Measurements from ENCODE around the gene PCDHB3.
"Not testable (repeated sequence)": the region's sequence is repeated elsewhere in the genome, so short reads cannot be mapped to it uniquely, and the experiment has no call there.

PCDHB3 gene

GRCh38 chr5:141100243-141100805 is at the start of gene PCDHB3:
TSS of gene PCDHB3 (plus strand) at chr5:141100473. CDS start at chr5:141100650, 177 bp downstream.
- DNase-seq: no peak

GRCh38 chr5:141050622-141051520 is 49.4 kb upstream of the PCDHB3 start, which contains the start of gene PCDHB1:
TSS of gene PCDHB1 (plus strand) at chr5:141051374. CDS start at chr5:141051471, 97 bp downstream.
- no peak for DNase-seq

GRCh38 chr5:141051521-141051866 is 48.8 kb upstream of the PCDHB3 start:
- DNase-seq: no peak

- no peak for DNase-seq
Observed at GRCh38 chr5:141077826-141078225, 22.4 kb upstream of the PCDHB3 start.

- no peak for DNase-seq
Observed at GRCh38 chr5:141082228-141082627, 18.0 kb upstream of the PCDHB3 start.

GRCh38 chr5:141084487-141084989 is 15.7 kb upstream of the PCDHB3 start:
- DNase-seq: peak; percentile 33

GRCh38 chr5:141094481-141095262 is 5.6 kb upstream of the PCDHB3 start, which contains the start of gene PCDHB2:
TSS of gene PCDHB2 (plus strand) at chr5:141094615. CDS start at chr5:141094791, 176 bp downstream.
- peak; percentile 64 for DNase-seq

- no peak for DNase-seq
Observed at GRCh38 chr5:141095263-141095641, 5.0 kb upstream of the PCDHB3 start.

GRCh38 chr5:141096181-141096580 is 4.1 kb upstream of the PCDHB3 start:
- DNase-seq: not testable (repeated sequence)

- DNase-seq: not testable (repeated sequence)
Observed at GRCh38 chr5:141096586-141096985, 3.7 kb upstream of the PCDHB3 start.

- no peak for DNase-seq
Observed at GRCh38 chr5:141101059-141101458, 786 bp downstream of the PCDHB3 start.

- not testable (repeated sequence) for DNase-seq
Observed at GRCh38 chr5:141102070-141102469, 1.8 kb downstream of the PCDHB3 start.

- not testable (repeated sequence) for DNase-seq
Observed at GRCh38 chr5:141102471-141102870, 2.2 kb downstream of the PCDHB3 start.

- DNase-seq: no peak
Observed at GRCh38 chr5:141105350-141105749, 5.1 kb downstream of the PCDHB3 start.

GRCh38 chr5:141119250-141119649 is 19.0 kb downstream of the PCDHB3 start:
- DNase-seq: no peak

GRCh38 chr5:141121563-141121962 is 21.3 kb downstream of the PCDHB3 start, which contains the start of gene PCDHB4:
TSS of gene PCDHB4 (plus strand) at chr5:141121818. CDS start at chr5:141121999, 181 bp downstream.
- no peak for DNase-seq

- DNase-seq: no peak
Observed at GRCh38 chr5:141121985-141122384, 21.7 kb downstream of the PCDHB3 start.

GRCh38 chr5:141123396-141124135 is 23.3 kb downstream of the PCDHB3 start:
- DNase-seq: not testable (repeated sequence)

- no peak for DNase-seq
Observed at GRCh38 chr5:141127305-141127704, 27.0 kb downstream of the PCDHB3 start.

- peak; percentile 8 for DNase-seq
Observed at GRCh38 chr5:141135030-141135717, 34.9 kb downstream of the PCDHB3 start, which contains the start of gene PCDHB5. TSS of gene PCDHB5 (plus strand) at chr5:141135206. CDS start at chr5:141135435, 229 bp downstream.

GRCh38 chr5:141135718-141136266 is 35.5 kb downstream of the PCDHB3 start:
- no peak for DNase-seq

Data from NCI-H446 treated with DMSO at 0.1 percent for 48 hours (cell line).